Testis (tissue), 2 donors: Measurements from ENCODE around the gene TOGARAM1.

Experiments used
- CTCF ChIP-seq, 3 experiments: fragments of 450-650 bp in 2 of 3; fragments of 200-600 bp in 1 of 3; sonication (generic) in 1 of 3; IDR thresholded peaks; one replicate each; pipeline ENCODE4 v1.5.1; 2016 to 2019; ENCODE audit warnings: antibody characterized with exemption in 3 of 3, mild to moderate bottlenecking in 2 of 3, moderate library complexity in 1 of 3
- POLR2A ChIP-seq: fragments of 450-650 bp; IDR thresholded peaks from one replicate; pipeline ENCODE4 v1.6.1; 2017; ENCODE audit warnings: antibody characterized with exemption, mild to moderate bottlenecking, moderate library complexity

- no peak for TF ChIP-seq POLR2A
- TF ChIP-seq CTCF (IDR thresholded peaks at IDR 0.05): no peak
These were observed 106.4 kb downstream of the TOGARAM1 start for GRCh38 chr14:45068396-45068795.
